GM21619 (cell line): ENCODE data around the gene TOP2A.
A peak's percentile ranks its signal among the peaks of the same experiment; 100 is the strongest.
"Not testable (repeated sequence)": the region's sequence is repeated elsewhere in the genome, so short reads cannot be mapped to it uniquely, and the experiment has no call there.

ENCODE experiments used
- ATAC-seq: cut with Tn5 transposase; IDR thresholded peaks from one replicate; pipeline ENCODE4 v1.9.1; 2021; ENCODE audit not compliant: unreplicated experiment

The TOP2A gene

DNA sequence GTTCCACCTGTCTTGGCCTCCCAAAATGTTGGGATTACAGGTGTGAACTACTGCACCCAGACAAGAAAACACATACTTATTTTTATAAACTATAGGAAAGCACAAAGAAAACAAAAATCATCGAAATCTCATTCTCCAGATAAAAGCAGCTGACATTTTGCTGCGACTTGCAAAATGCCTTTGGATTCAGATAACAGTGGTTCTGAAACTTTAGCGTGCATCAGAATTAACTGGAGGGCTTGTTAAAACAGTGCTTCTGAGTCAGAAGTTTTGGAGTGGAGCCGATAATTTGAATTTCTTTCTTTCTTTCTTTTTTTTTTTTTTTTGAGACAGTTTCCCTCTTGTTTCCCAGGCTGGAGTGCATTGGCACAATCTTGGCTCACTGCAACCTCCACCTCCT, 35.4 kb downstream of the TOP2A start:
- no peak for ATAC-seq

DNA sequence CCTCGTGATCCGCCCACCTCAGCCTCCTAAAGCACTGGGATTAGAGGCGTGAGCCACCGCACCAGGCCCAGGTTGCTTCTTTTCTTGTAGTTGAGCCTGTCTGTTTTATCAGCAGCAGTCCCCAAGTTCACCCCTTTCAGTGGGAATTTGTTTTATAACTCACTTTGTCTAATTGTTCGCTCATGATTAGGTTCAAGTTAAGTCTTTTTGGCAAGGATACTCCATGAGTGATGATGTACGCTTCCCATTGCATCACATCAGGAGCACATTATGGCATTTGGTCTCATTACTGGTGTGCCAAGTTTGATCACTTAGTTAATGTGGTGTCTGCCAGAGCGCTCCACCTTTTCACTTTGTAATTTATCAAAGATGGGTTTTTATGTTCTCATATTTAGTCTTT, 38.7 kb downstream of the TOP2A start:
- no peak for ATAC-seq

GRCh38 chr17:40377832-40378231, 39.9 kb downstream of the TOP2A start:
- no peak for ATAC-seq

DNA sequence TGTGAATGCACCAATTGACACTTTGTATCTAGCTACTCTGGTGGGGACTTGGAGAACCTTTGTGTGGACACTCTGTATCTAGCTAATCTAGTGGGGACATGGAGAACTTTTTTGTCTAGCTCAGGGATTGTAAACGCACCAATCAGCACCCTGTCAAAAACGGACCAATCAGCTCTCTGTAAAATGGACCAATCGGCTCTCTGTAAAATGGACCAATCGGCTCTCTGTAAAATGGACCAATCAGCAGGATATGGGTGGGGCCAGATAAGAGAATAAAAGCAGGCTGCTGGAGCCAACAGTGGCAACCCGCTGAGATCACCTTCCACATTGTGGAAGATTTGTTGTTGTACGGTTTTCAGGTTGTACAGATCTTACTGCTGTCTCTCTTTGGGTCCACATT, 41.2 kb downstream of the TOP2A start:
- ATAC-seq: not testable (repeated sequence)

DNA sequence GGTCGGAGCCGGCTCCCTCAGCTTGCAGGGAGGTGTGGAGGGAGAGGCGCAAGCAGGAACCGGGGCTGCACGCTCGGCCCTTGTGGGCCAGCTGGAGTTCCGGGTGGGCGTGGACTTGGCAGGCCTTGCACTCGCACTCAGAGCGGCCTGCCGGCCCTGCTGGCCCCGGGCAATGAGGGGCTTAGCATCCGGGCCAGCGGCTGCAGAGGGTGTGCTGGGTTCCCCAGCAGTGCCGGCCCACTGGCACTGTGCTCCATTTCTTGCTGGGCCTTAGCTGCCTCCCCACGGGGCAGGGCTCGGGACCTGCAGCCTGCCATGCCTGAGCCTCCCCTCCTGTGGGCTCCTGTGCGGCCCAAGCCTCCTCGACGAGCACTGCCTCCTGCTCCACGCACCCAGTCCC, 41.9 kb downstream of the TOP2A start:
- not testable (repeated sequence) for ATAC-seq

DNA sequence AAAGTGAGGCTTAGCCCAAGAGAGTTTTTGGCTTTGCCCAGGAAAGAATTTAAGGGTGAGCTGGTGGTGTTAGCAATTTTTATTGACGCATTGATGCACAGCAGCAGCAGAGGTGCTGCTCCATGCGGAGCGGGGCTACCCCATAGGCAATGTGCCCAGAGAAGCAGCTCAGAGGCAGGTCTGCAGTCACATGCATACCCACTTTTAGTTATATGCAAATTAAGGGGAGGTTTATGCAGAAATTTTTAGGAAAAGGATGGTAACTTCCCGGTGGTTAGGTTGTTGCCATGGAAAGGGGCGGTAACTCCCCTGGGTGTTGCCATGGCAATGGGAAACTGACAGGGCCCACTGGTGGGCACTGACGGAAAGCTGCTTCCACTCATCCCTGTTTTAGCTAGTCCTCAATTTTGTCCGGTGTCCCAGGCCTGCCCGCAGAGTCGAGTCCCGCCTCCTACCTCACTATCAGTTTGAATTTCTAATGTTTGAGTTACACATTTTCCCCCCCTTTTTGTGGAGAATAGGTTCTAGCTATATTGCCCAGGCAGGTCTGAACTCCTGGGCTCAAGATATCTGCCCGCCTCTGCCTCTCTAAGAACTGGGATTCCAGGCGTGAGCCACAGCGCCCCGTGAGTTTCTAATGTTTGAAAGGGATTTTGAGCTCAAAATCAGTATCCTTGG, 42.7 kb downstream of the TOP2A start:
- ATAC-seq: no peak

- ATAC-seq: no peak
Measured at GRCh38 chr17:40373999-40374398, 43.7 kb downstream of the TOP2A start.

DNA sequence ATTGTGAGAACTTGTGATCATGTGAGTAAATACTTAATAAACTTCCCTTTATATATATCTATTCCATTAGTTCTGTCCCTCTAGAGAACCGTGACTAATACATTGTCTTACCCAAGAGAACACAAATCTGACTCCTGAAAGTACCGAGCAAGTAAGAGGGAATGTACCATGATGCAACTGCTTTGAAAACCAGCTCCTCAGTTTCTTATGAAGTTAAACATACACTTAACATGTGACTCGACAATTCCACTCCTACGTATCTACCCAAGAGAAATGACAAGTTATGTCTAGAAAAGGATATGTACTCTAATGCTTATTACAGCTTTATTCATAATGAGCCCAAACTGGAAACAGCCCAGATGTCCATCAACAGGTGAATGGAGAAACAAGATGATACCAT, 44.4 kb downstream of the TOP2A start:
- no peak for ATAC-seq

DNA sequence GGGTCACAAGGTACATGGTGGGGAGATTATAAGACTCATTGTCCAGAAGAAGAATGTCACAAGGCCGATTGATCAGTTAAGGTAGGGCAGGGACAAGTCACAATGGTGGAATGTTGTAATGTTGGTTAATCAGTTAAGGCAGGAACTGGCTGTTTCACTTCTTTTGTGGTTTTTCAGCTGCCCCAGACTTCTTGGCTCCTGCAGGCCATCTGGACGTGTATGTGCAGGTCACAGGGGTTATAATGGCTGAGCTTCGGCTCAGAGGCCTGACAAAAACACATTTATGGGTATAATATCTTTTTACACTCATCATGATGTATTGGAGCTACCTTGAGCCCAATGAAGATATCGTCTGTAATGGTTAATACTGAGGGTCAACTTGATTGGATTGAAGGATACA, 45.1 kb downstream of the TOP2A start:
- ATAC-seq: not testable (repeated sequence)

- ATAC-seq: no peak
Measured at GRCh38 chr17:40372031-40372430, 45.7 kb downstream of the TOP2A start.

GRCh38 chr17:40371261-40371929, 46.3 kb downstream of the TOP2A start:
- no peak for ATAC-seq

GRCh38 chr17:40369923-40370322, 47.8 kb downstream of the TOP2A start:
- ATAC-seq: no peak

DNA sequence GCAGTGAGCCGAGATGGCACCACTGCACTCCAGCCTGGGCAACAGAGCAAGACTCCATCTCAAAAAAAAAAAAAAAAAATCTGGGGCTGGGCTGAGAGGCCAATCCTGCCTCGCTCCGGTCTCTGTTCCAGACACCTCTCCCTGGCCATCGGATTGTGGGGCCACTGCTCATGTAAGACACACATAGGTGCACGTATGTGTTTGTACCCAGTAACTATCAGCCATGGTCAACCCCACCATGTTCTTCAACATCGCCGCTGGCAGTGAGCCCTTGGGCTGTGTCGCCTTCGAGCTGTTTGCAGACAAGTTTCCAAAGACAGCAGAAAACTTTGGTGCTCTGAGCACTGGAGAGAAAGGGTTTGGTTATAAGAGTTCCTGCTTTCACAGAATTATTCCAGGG, 50.0 kb downstream of the TOP2A start:
- not testable (repeated sequence) for ATAC-seq

GRCh38 chr17:40366861-40367518, 50.7 kb downstream of the TOP2A start:
- ATAC-seq: no peak

GRCh38 chr17:40366076-40366860, 51.4 kb downstream of the TOP2A start:
- ATAC-seq: no peak

- ATAC-seq: no peak
Measured at GRCh38 chr17:40364906-40365305, 52.8 kb downstream of the TOP2A start.

DNA sequence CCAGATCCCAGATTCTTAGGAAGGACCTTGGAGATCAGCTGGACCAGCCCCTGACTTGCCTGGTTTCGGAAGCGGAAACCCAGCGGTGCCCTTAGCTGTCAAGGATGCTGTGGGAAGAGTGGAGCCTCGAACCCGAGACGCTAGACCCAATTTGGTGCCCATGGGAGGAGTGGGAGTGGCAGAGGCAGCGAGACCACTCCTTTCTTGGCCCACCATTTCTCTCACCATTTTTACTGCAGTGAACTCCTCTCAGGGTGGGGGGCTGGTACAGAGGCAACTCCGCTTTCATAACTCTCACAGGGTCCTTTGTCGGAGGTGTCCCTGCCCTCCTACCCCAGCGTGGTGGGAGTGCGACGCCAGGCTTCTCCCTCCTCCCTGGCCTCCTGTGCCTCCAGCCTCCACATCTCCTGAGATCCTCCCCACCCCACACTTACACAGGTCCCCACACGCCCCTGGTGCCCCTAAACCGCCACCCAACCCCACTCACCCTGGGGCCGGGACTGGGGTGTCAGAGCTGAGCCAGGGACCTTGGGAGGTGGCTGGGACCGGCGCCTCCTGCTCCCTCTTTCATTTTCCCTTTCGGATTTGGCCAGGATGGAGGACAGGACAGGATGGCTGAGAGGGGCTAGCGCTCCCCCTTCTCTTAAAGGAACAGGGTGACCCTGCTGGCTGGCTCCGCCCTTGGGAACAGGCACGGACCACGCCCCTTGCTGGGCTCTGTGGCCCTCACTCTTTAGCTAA, 53.4 kb downstream of the TOP2A start, which contains the start of gene GJD3:
GJD3 (minus strand) TSS at position 617 of the 741 bp plus-strand sequence. CDS start 922 bp downstream, outside the sequence.
- no peak for ATAC-seq

DNA sequence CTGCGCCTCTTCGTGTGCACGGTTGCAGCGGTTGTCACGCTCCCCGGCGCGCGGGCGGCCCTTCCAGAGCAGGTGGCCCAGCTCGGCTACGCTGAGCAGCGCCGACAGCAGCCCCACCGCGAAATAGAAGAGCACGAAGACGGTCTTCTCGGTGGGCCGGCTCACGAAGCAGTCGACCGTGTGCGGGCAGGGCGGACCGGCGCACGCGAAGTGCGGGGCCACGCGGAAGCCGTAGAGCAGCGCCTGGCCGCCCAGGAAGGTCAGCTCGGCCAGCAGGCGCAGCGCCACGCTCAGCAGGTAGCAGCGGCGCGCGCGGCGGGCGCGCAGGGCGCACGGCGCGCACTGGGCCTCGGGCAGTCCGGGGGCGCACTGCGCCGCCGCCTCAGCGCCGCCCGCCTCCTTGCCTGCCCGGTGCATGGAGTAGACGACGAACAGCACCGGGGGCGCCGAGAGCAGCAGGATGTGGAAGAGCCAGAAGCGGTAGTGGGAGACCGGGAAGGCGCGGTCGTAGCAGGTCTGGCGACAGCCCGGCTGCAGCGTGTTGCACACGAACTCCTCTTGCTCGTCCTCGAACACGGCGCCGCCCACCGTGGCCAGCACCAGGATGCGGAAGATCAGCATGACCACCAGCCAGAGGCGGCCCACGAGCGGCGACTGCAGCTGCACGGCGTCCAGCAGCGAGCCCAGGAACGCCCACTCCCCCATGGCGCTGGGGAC, 54.4 kb downstream of the TOP2A start:
- ATAC-seq: no peak

DNA sequence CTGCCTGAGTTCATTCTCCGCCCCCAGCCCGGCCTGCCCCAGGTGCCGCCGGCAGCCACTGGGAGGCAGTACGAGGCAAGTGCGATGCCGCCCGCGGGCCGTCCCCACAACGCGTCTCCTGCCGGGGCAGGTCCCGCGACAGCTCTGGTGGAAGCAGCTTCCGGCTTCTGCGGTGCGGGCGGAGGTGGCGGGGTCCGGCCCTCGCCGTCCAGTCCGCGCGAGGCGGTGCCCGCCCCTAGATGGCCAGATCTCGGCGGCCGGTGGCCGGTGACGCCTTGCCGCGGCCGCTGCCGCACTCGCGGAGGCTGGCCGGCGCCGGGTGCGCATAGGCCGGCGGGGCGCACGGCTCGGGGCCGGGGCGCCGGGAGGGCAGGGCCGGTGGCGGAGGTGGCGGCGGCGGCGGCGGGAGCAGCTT, 55.0 kb downstream of the TOP2A start:
- peak; percentile 62 for ATAC-seq
